Neural progenitor cell (in vitro differentiated cells): ENCODE data around the gene KIAA1586. TPM values are rescaled to one million over a fixed set of nuclear protein-coding genes. Genes with fewer than 3 reads are reported as not detected.
A peak's percentile ranks its signal among the peaks of the same experiment; 100 is the strongest.
"Not testable (repeated sequence)": the region's sequence is repeated elsewhere in the genome, so short reads cannot be mapped to it uniquely, and the experiment has no call there.

Experiments used
- DNase-seq: peaks from one replicate; pipeline ENCODE4 v3.0.0-alpha.2; 2016; ENCODE audit warnings: low spot score
- H2AFZ ChIP-seq: fragments of 200-600 bp; sonication (generic); replicated peaks from 2 replicates; pipeline ENCODE4 v1.6.1; 2016; ENCODE audit warnings: antibody characterized with exemption
- H3F3A ChIP-seq: fragments of 200-600 bp; sonication (generic); 2 replicates; pipeline ENCODE4 v1.6.1; 2016; ENCODE audit warnings: antibody characterized with exemption, low read depth
- H3K27ac ChIP-seq: fragments of 200-600 bp; sonication (generic); 2 replicates; pipeline ENCODE4 v1.5.1; 2016; ENCODE audit warnings: mild to moderate bottlenecking
- H3K27me3 ChIP-seq: fragments of 200-600 bp; sonication (generic); 2 replicates; pipeline ENCODE4 v1.6.1; 2016; ENCODE audit warnings: mild to moderate bottlenecking, moderate library complexity
- H3K36me3 ChIP-seq: fragments of 200-600 bp; sonication (generic); 2 replicates; pipeline ENCODE4 v1.5.1; 2016
- H3K4me1 ChIP-seq: fragments of 200-600 bp; sonication (generic); 2 replicates; pipeline ENCODE4 v1.6.1; 2016; ENCODE audit warnings: mixed run types
- H3K4me2 ChIP-seq: fragments of 200-600 bp; sonication (generic); 2 replicates; pipeline ENCODE4 v1.6.1; 2016
- H3K4me3 ChIP-seq: fragments of 200-600 bp; sonication (generic); 2 replicates; pipeline ENCODE4 v1.5.1; 2016
- H3K79me2 ChIP-seq: fragments of 200-600 bp; sonication (generic); 2 replicates; pipeline ENCODE4 v1.6.1; 2016; ENCODE audit warnings: low read depth
- H3K9ac ChIP-seq: fragments of 200-600 bp; sonication (generic); 2 replicates; pipeline ENCODE4 v1.6.1; 2016
- H3K9me3 ChIP-seq: fragments of 200-600 bp; sonication (generic); 2 replicates; pipeline ENCODE4 v1.5.1; 2016; ENCODE audit warnings: low read depth
- H4K20me1 ChIP-seq: fragments of 200-600 bp; sonication (generic); 2 replicates; pipeline ENCODE4 v1.6.1; 2016; ENCODE audit warnings: low read depth
- H3K27ac Mint-ChIP-seq: 3 replicates; pipeline ENCODE4 v1.8.0; 2021; ENCODE audit warnings: mixed read lengths
- H3K27me3 Mint-ChIP-seq: 2 replicates; pipeline ENCODE4 v1.8.0; 2022; ENCODE audit warnings: low read depth, mild to moderate bottlenecking, inconsistent platforms, moderate library complexity, mixed read lengths; ENCODE audit not compliant: insufficient read depth
- H3K36me3 Mint-ChIP-seq: 3 replicates; pipeline ENCODE4 v1.8.0; 2021; ENCODE audit warnings: mixed read lengths
- H3K4me1 Mint-ChIP-seq: 3 replicates; pipeline ENCODE4 v1.8.0; 2021; ENCODE audit warnings: mixed read lengths
- H3K4me3 Mint-ChIP-seq: 3 replicates; pipeline ENCODE4 v1.8.0; 2021; ENCODE audit warnings: mild to moderate bottlenecking, moderate library complexity, mixed read lengths
- H3K9me3 Mint-ChIP-seq: 3 replicates; pipeline ENCODE4 v1.8.0; 2020; ENCODE audit warnings: mixed read lengths
- CTCF ChIP-seq: fragments of 200-600 bp; sonication (generic); IDR thresholded peaks from 2 replicates; pipeline ENCODE4 v1.5.1; 2017; ENCODE audit warnings: antibody characterized with exemption, mild to moderate bottlenecking
- EZH2 ChIP-seq: fragments of 200-600 bp; sonication (generic); IDR thresholded peaks from 2 replicates; pipeline ENCODE4 v1.6.1; 2017; ENCODE audit warnings: antibody characterized with exemption, mild to moderate bottlenecking, moderate library complexity
- EZH2phosphoT487 ChIP-seq: fragments of 200-600 bp; sonication (generic); IDR thresholded peaks from 2 replicates; pipeline ENCODE4 v1.6.1; 2017; ENCODE audit warnings: antibody characterized with exemption
- total RNA-seq: library from RNA; depleted of rRNA; stranded (reverse); fragments of >200 nt; gene quantifications from 2 replicates; pipeline ENCODE4 v1.2.3, GENCODE V29; 2015; ENCODE audit warnings: low replicate concordance

The KIAA1586 gene
- total RNA-seq, 1 donor from 2014 or later = 88.1 TPM

GRCh38 chr6:57089687-57090457 lies 43.4 kb downstream of the KIAA1586 start, which contains the start of gene ZNF451:
ZNF451 (plus strand) TSS chr6:57090188; CDS start chr6:57090254, 66 bp downstream.
- Mint-ChIP-seq H3K36me3 (peaks cover 11% of the 10 kb centered on the region), H3K27me3 (peaks cover 5% of the 10 kb centered on the region), H3K27ac (peak within 1 kb of the TSS; percentile 14), H3K4me1 (peaks cover 33% of the 10 kb centered on the region), H3K4me3 (peak within 1 kb of the TSS; percentile 89), H3K9me3 (no peaks in the 10 kb centered on the region)
- peaks cover 36% of the 10 kb centered on the region for H3K79me2 ChIP-seq
- peaks cover 7% of the 10 kb centered on the region for H3F3A ChIP-seq
- H3K9me3 ChIP-seq = no peaks in the 10 kb centered on the region
- no peaks in the 10 kb centered on the region for H3K27me3 ChIP-seq
- H3K36me3 ChIP-seq = peaks cover 8% of the 10 kb centered on the region
- peak within 1 kb of the TSS; percentile 74 for H3K4me2 ChIP-seq
- peaks cover 25% of the 10 kb centered on the region for H3K4me1 ChIP-seq
- peak; percentile 99 for DNase-seq
- peaks cover 35% of the 10 kb centered on the region for H4K20me1 ChIP-seq
- peak within 1 kb of the TSS; percentile 1 for H2AFZ ChIP-seq
- H3K4me3 ChIP-seq = peak within 1 kb of the TSS; percentile 54
- TF ChIP-seq CTCF = no peak
- TF ChIP-seq EZH2 = no peak
- no peak for TF ChIP-seq EZH2phosphoT487
- H3K27ac ChIP-seq = peak within 1 kb of the TSS; percentile 67
- peak within 1 kb of the TSS; percentile 43 for H3K9ac ChIP-seq

- not testable (repeated sequence) for H3K27ac ChIP-seq, H3K4me3 Mint-ChIP-seq, H3K36me3 ChIP-seq, H3K9me3 Mint-ChIP-seq, H3K9me3 ChIP-seq, H3K4me2 ChIP-seq, H3K27ac Mint-ChIP-seq, H2AFZ ChIP-seq, DNase-seq, H3K27me3 ChIP-seq, H3K27me3 Mint-ChIP-seq, H3F3A ChIP-seq, H3K9ac ChIP-seq
- H4K20me1 ChIP-seq = peaks cover 42% of the 10 kb centered on the region
- Mint-ChIP-seq H3K36me3 (peaks cover 11% of the 10 kb centered on the region), H3K4me1 (peaks cover 33% of the 10 kb centered on the region)
- peaks cover 43% of the 10 kb centered on the region for H3K79me2 ChIP-seq
- peak overlapping the region; percentile 54 for H3K4me3 ChIP-seq
- H3K4me1 ChIP-seq = peaks cover 25% of the 10 kb centered on the region
Observed at GRCh38 chr6:57090458-57091067, 44.1 kb downstream of the KIAA1586 start.

- Mint-ChIP-seq H3K4me1 (peaks cover 33% of the 10 kb centered on the region), H3K4me3 (peak overlapping the region; percentile 77), H3K36me3 (peaks cover 11% of the 10 kb centered on the region)
- not testable (repeated sequence) for H3K27ac Mint-ChIP-seq, H3K9me3 Mint-ChIP-seq, H3K27ac ChIP-seq, H3K9me3 ChIP-seq, H3K36me3 ChIP-seq, DNase-seq, H3K27me3 Mint-ChIP-seq, H2AFZ ChIP-seq, H3F3A ChIP-seq, H3K27me3 ChIP-seq
- Histone ChIP-seq H4K20me1 (peaks cover 50% of the 10 kb centered on the region), H3K9ac (peak overlapping the region; percentile 21), H3K79me2 (peaks cover 51% of the 10 kb centered on the region), H3K4me2 (peak overlapping the region; percentile 81), H3K4me1 (peaks cover 25% of the 10 kb centered on the region), H3K4me3 (peak overlapping the region; percentile 35)
Observed at GRCh38 chr6:57091375-57091774, 44.9 kb downstream of the KIAA1586 start.

GRCh38 chr6:57094689-57095088 lies 48.2 kb downstream of the KIAA1586 start:
- peaks cover 22% of the 10 kb centered on the region for H3K36me3 ChIP-seq
- no peak for TF ChIP-seq EZH2
- TF ChIP-seq CTCF = no peak
- no peak for TF ChIP-seq EZH2phosphoT487
- H3K79me2 ChIP-seq = peaks cover 84% of the 10 kb centered on the region
- no peaks in the 10 kb centered on the region for H3K27me3 ChIP-seq
- H3F3A ChIP-seq = peaks cover under 1% of the 10 kb centered on the region
- H3K9me3 ChIP-seq = no peaks in the 10 kb centered on the region
- peaks cover 21% of the 10 kb centered on the region for H3K4me1 Mint-ChIP-seq
- no peak overlapping the region for H3K4me3 ChIP-seq
- H3K4me1 ChIP-seq = peaks cover 18% of the 10 kb centered on the region
- no peak overlapping the region for H3K9ac ChIP-seq
- no peak overlapping the region for H3K27ac Mint-ChIP-seq
- H4K20me1 ChIP-seq = peaks cover 83% of the 10 kb centered on the region
- H2AFZ ChIP-seq = no peak overlapping the region
- no peaks in the 10 kb centered on the region for H3K9me3 Mint-ChIP-seq
- no peak overlapping the region for H3K27ac ChIP-seq
- H3K4me3 Mint-ChIP-seq = no peak overlapping the region
- no peak overlapping the region for H3K4me2 ChIP-seq
- no peak for DNase-seq
- H3K27me3 Mint-ChIP-seq = peaks cover 2% of the 10 kb centered on the region
- H3K36me3 Mint-ChIP-seq = peaks cover 24% of the 10 kb centered on the region
